Ovary (tissue), 3 donors: ENCODE measurements around the gene FUT1.

Experiments used
- CTCF ChIP-seq, 3 donors: fragments of 450-650 bp in 2 of 3; fragments of 200-600 bp in 1 of 3; IDR thresholded peaks; one replicate each; pipeline versions ENCODE4 v1.5.1 to v1.8.0; 2016 to 2022; ENCODE audit warnings: antibody characterized with exemption in 3 of 3, mild to moderate bottlenecking in 1 of 3
- POLR2A ChIP-seq: fragments of 450-650 bp; IDR thresholded peaks from one replicate; pipeline ENCODE4 v1.6.1; 2017; ENCODE audit warnings: antibody characterized with exemption, mild to moderate bottlenecking, moderate library complexity
- donor health status: DM: no; HTN: no; CAD: no.

- TF ChIP-seq CTCF (IDR thresholded peaks at IDR 0.05) (no peak), POLR2A (no peak)
Observed at GRCh38 chr19:48715681-48716171, 36.7 kb downstream of the FUT1 start.
